SK-N-SH (cell line): ENCODE measurements around the gene DYRK4. TPM values are rescaled to one million over a fixed set of nuclear protein-coding genes. Genes with fewer than 3 reads are reported as not detected.

Experiments
- CTCF ChIA-PET: fragments of 300-600, 350-600 bp; formaldehyde crosslinking; extraction: SDS; loops from one replicate; lab custom pipeline; 2021; lab: Yijun Ruan, JAX
- POLR2A ChIA-PET: fragments of 350-600 bp; sonication (Branson Sonifier 250); formaldehyde crosslinking; extraction: SDS; loops from one replicate; lab custom pipeline; 2020; ENCODE audit warnings: antibody characterized with exemption, inconsistent platforms; lab: Yijun Ruan, JAX
- DNase-seq: peaks from one replicate; pipeline ENCODE4 v3.0.0; 2012
- H2AFZ ChIP-seq: fragments of 200-600 bp; sonication (generic); 2 replicates; pipeline ENCODE4 v1.8.1; 2016; ENCODE audit warnings: antibody characterized with exemption, mild to moderate bottlenecking, low read depth
- H3F3A ChIP-seq: fragments of 200-600 bp; sonication (generic); replicated peaks from 2 replicates; pipeline ENCODE3; 2016; ENCODE audit warnings: antibody characterized with exemption, mild to moderate bottlenecking; ENCODE audit not compliant: insufficient read depth
- H3K27ac ChIP-seq, 2 experiments: fragments of 200-500 bp in 1 of 2; fragments of 200-600 bp in 1 of 2; sonication (Bioruptor generic) in 1 of 2; sonication (generic), shearing (Covaris generic) in 1 of 2; 2 replicates each; pipeline versions ENCODE4 v1.5.1 to v1.6.1; 2014 to 2016; ENCODE audit warnings: low read depth in 2 of 2, inconsistent platforms in 1 of 2, low read length in 1 of 2, mild to moderate bottlenecking in 1 of 2, mixed read lengths in 1 of 2
- H3K27me3 ChIP-seq: fragments of 200-600 bp; sonication (generic), shearing (Covaris generic); 2 replicates; pipeline ENCODE4 v1.6.1; 2016; ENCODE audit warnings: mixed run types; ENCODE audit not compliant: insufficient read depth
- H3K36me3 ChIP-seq, 2 experiments: fragments of 200-500 bp in 1 of 2; fragments of 200-600 bp in 1 of 2; sonication (Bioruptor generic) in 1 of 2; sonication (generic) in 1 of 2; replicated peaks in 1 of 2; 2 replicates each; pipeline versions ENCODE3 to v1.5.1; 2014 to 2016; ENCODE audit warnings: low read length in 1 of 2, mild to moderate bottlenecking in 1 of 2; ENCODE audit not compliant: insufficient read depth in 2 of 2, control insufficient read depth in 1 of 2
- H3K4me1 ChIP-seq, 2 experiments: fragments of 200-500 bp in 1 of 2; fragments of 200-600 bp in 1 of 2; sonication (Bioruptor generic) in 1 of 2; sonication (generic), shearing (Covaris generic) in 1 of 2; 2 replicates each; pipeline versions ENCODE4 v1.5.1 to v1.6.1; 2014 to 2016; ENCODE audit warnings: low read depth in 1 of 2, low read length in 1 of 2, mixed run types in 1 of 2; ENCODE audit not compliant: insufficient read depth in 2 of 2, control insufficient read depth in 1 of 2
- H3K4me2 ChIP-seq: fragments of 200-600 bp; sonication (generic), shearing (Covaris generic); 2 replicates; pipeline ENCODE4 v1.6.1; 2017; ENCODE audit warnings: mixed run types
- H3K4me3 ChIP-seq, 2 experiments: fragments of 200-500 bp in 1 of 2; fragments of 200-600 bp in 1 of 2; sonication (Bioruptor generic) in 1 of 2; sonication (generic), shearing (Covaris generic) in 1 of 2; 2 replicates each; pipeline versions ENCODE4 v1.5.1 to v1.8.1; 2014 to 2016; ENCODE audit warnings: low read depth in 2 of 2, inconsistent platforms in 1 of 2, low read length in 1 of 2, mild to moderate bottlenecking in 1 of 2, mixed read lengths in 1 of 2, moderate library complexity in 1 of 2
- H3K79me2 ChIP-seq: fragments of 200-600 bp; sonication (generic); 2 replicates; pipeline ENCODE4 v1.8.1; 2017; ENCODE audit warnings: mild to moderate bottlenecking; ENCODE audit not compliant: insufficient read depth
- H3K9ac ChIP-seq: fragments of 200-600 bp; sonication (generic); 2 replicates; pipeline ENCODE4 v1.6.1; 2017; ENCODE audit warnings: mixed run types
- H3K9me2 ChIP-seq: fragments of 200-600 bp; sonication (generic); 2 replicates; pipeline ENCODE4 v1.6.1; 2017; ENCODE audit warnings: mixed run types
- H3K9me3 ChIP-seq: fragments of 200-600 bp; sonication (generic); 2 replicates; pipeline ENCODE4 v1.6.1; 2017; ENCODE audit warnings: mixed run types, mild to moderate bottlenecking, moderate library complexity
- H4K20me1 ChIP-seq: fragments of 200-600 bp; sonication (generic); 2 replicates; pipeline ENCODE4 v1.6.1; 2017; ENCODE audit warnings: mild to moderate bottlenecking, mixed run types; ENCODE audit not compliant: insufficient read depth
- CHD2 ChIP-seq: fragments of 150-350 bp; IDR thresholded peaks from 2 replicates; pipeline ENCODE4 v1.6.1; 2018; ENCODE audit warnings: low read length; ENCODE audit not compliant: partially characterized antibody
- CTCF ChIP-seq: fragments of 200-600 bp; sonication (generic); IDR thresholded peaks from 2 replicates; pipeline ENCODE4 v1.6.1; 2017; ENCODE audit warnings: antibody characterized with exemption, mild to moderate bottlenecking, moderate library complexity
- ELF1 ChIP-seq: IDR thresholded peaks from 2 replicates; pipeline ENCODE4 v1.4.0; 2012
- EP300 ChIP-seq, 2 experiments: IDR thresholded peaks; 2 replicates each; pipeline versions ENCODE4 v1.4.0 to v1.6.1; 2012; ENCODE audit warnings: borderline replicate concordance in 1 of 2, low read depth in 1 of 2, low read length in 1 of 2
- FOXM1 ChIP-seq: IDR thresholded peaks from 2 replicates; pipeline ENCODE4 v1.4.0; 2012; ENCODE audit warnings: low read depth, mild to moderate bottlenecking
- GATA2 ChIP-seq: sonication (generic); formaldehyde crosslinking; IDR thresholded peaks from 2 replicates; pipeline ENCODE4 v1.5.0; 2020; ENCODE audit warnings: mild to moderate bottlenecking, missing genetic modification reagents
- IRF3 ChIP-seq: fragments of 150-350 bp; IDR thresholded peaks from 2 replicates; pipeline ENCODE4 v1.6.1; 2016; ENCODE audit warnings: mild to moderate bottlenecking, low read depth, low read length
- MAX ChIP-seq: IDR thresholded peaks from 2 replicates; pipeline ENCODE4 v1.4.0; 2012; ENCODE audit warnings: low read depth
- MEF2A ChIP-seq: IDR thresholded peaks from 2 replicates; pipeline ENCODE4 v1.4.0; 2012; ENCODE audit warnings: low read depth, borderline replicate concordance
- MXI1 ChIP-seq: IDR thresholded peaks from 2 replicates; pipeline ENCODE4 v1.6.1; 2012; ENCODE audit warnings: mild to moderate bottlenecking, low read depth, low read length, improper control_type of control experiment
- NFIC ChIP-seq: IDR thresholded peaks from 2 replicates; pipeline ENCODE4 v1.4.0; 2012; ENCODE audit warnings: borderline replicate concordance
- PBX3 ChIP-seq: IDR thresholded peaks from 2 replicates; pipeline ENCODE4; 2012
- RAD21 ChIP-seq: IDR thresholded peaks from 2 replicates; pipeline ENCODE4 v1.6.1; 2012; ENCODE audit warnings: mild to moderate bottlenecking, low read length
- RCOR1 ChIP-seq: fragments of 150-350 bp; IDR thresholded peaks from 2 replicates; pipeline ENCODE4 v1.6.1; 2017; ENCODE audit warnings: antibody characterized with exemption, low read length
- RFX5 ChIP-seq: IDR thresholded peaks from 2 replicates; pipeline ENCODE4 v1.6.1; 2012; ENCODE audit warnings: mild to moderate bottlenecking, improper control_type of control experiment, low read length
- RXRA ChIP-seq: IDR thresholded peaks from 2 replicates; pipeline ENCODE4 v1.4.0; 2012; ENCODE audit warnings: low read depth, mild to moderate bottlenecking, borderline replicate concordance
- TCF12 ChIP-seq: IDR thresholded peaks from 2 replicates; pipeline ENCODE4 v1.4.0; 2012
- TEAD4 ChIP-seq: IDR thresholded peaks from 2 replicates; pipeline ENCODE4 v1.4.0; 2012; ENCODE audit warnings: mild to moderate bottlenecking, borderline replicate concordance; ENCODE audit not compliant: insufficient read depth
- USF1 ChIP-seq: IDR thresholded peaks from 2 replicates; pipeline ENCODE4 v1.4.0; 2012; ENCODE audit warnings: low read depth, borderline replicate concordance
- USF2 ChIP-seq: fragments of 150-350 bp; IDR thresholded peaks from 2 replicates; pipeline ENCODE4 v1.6.1; 2017; ENCODE audit warnings: antibody characterized with exemption, low read length, low read depth, borderline replicate concordance
- YY1 ChIP-seq: IDR thresholded peaks from 2 replicates; pipeline ENCODE4 v1.4.0; 2012; ENCODE audit warnings: low read depth, mild to moderate bottlenecking
- ZBTB33 ChIP-seq: IDR thresholded peaks from 2 replicates; pipeline ENCODE4 v1.4.0; 2012; ENCODE audit warnings: low read depth, borderline replicate concordance
- WGBS: methylation state at CpG from one replicate; pipeline ENCODE4 v1.1.6; 2017; ENCODE audit warnings: low lambda C conversion rate; 5-methylcytosine and 5-hydroxymethylcytosine counted together
- polyA plus RNA-seq, 3 experiments: library from polyadenylated mRNA; depleted of rRNA; stranded (reverse); fragments of >200 nt; gene quantifications; 2 replicates each; pipeline ENCODE4 v1.2.3, GENCODE V29; 2012

Gene DYRK4
- polyA plus RNA-seq, 1 of the 3 experiments (the other 2 are of a cell fraction) = 38.6 TPM

GRCh38 chr12:4526923-4527546 lies 35.0 kb upstream of the DYRK4 start (continued):
- TF ChIP-seq CTCF (peak; percentile 66), NFIC (no peak)

GRCh38 chr12:4530160-4530559 lies 31.8 kb upstream of the DYRK4 start:
- Histone ChIP-seq H2AFZ (no peak overlapping the region), H3K27ac (no peak overlapping the region), H3K9me2 (no peaks in the 10 kb centered on the region), H4K20me1 (no peaks in the 10 kb centered on the region), H3F3A (peaks cover 26% of the 10 kb centered on the region), H3K27me3 (no peaks in the 10 kb centered on the region), H3K4me2 (no peak overlapping the region), H3K9me3 (no peaks in the 10 kb centered on the region), H3K9ac (no peak overlapping the region), H3K4me1 (no peaks in the 10 kb centered on the region), H3K4me3 (no peak overlapping the region), H3K36me3 (peaks cover 58 to 76% of the 10 kb centered on the region in 2 experiments), H3K79me2 (peaks cover 10% of the 10 kb centered on the region; the same call in 1 of the 2 replicates)
- WGBS = 80% methylated on average over 1 of the region's 1 CpG
- no peak for TF ChIP-seq TEAD4
- TF ChIP-seq USF2 = no peak
- TF ChIP-seq RCOR1 = no peak
- no peak for TF ChIP-seq GATA2 (CRISPR knock-in tag)
- no peak for TF ChIP-seq MXI1
- TF ChIP-seq MAX = no peak
- no peak for TF ChIP-seq RXRA
- no peak for TF ChIP-seq YY1
- TF ChIP-seq ELF1 = no peak
- TF ChIP-seq ZBTB33 = no peak
- TF ChIP-seq MEF2A = no peak
- no peak for TF ChIP-seq RAD21
- no peak for TF ChIP-seq USF1
- no peak for TF ChIP-seq FOXM1
- TF ChIP-seq EP300 (IDR thresholded peaks at IDR 0.05; ENCODE audit: borderline replicate concordance in 1 of 2, low read depth in 1 of 2, low read length in 1 of 2) = no peak
- no peak for TF ChIP-seq IRF3
- TF ChIP-seq PBX3 = no peak
- TF ChIP-seq TCF12 = no peak
- TF ChIP-seq RFX5 = no peak
- TF ChIP-seq CHD2 = no peak
- ChIA-PET CTCF (interaction anchor here (0.8 to 1.5 kb wide), 2 partner anchors 147 kb away, joined by 4 to 5 read pairs; no protein-coding TSS in a partner anchor), POLR2A (no interaction called here)
- no peak for DNase-seq
